Measurements from ENCODE around the gene NAA11. TPM values are rescaled to one million over a fixed set of nuclear protein-coding genes. Genes with fewer than 3 reads are reported as not detected.

Gene NAA11
- total RNA-seq, 1 donor from 2014 or later = 6.5 TPM

Other genes with a start within 250 kb of the NAA11 start
- gene GK2, start 82.2 kb upstream of the NAA11 start, total RNA-seq (ENCODE audit: insufficient read depth, low replicate concordance) = 3.9 TPM

Measured in umbilical cord (tissue), 1 donor.